Fibroblast of skin of scalp (primary cell): ENCODE measurements around the gene OCLN.
"Not testable (repeated sequence)": the region's sequence is repeated elsewhere in the genome, so short reads cannot be mapped to it uniquely, and the experiment has no call there.

Experiments used
- DNase-seq: peaks from one replicate; pipeline ENCODE4 v3.0.0-alpha.2; 2013

The OCLN gene

DNA sequence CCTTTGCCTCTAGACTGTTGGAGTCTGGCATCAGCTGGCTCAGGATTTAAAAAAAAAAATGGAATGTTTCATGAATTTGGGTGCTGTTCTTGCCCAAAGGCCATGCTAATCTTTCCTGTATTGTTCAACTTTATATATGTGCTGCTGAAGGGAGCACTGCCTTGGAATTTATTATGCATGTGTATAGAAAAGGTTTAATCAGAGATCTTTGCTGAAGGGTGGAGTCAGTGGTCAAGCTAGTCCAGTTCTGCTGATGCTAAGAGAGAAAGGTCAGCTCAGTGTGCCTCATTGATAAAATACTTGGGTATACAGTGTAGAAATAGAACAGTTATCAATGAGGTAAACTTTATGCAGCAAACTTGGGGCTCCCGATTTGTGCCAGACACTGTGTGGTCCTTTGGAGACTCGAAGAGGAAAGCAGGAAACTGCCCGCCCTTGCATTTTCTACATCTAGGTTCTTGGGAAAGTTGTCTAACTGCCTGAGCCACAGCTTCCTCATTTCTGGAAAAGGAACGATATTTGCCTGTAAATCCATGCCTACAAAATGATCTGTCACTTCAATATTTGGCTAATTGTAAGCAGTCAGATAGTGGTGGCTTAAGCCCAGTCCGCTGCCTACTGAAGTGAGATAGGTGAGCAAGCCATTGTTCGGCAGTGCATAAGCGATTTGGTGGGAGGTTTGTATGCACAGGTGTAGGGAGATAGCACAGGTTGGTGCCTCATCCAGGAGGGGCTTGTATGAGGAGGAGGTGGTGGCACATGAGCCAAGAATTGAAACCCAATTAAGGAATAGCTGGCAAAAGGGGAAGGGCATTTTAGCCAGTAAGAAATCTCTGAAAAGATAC is 38.2 kb downstream of the OCLN start:
- no peak for DNase-seq

DNA sequence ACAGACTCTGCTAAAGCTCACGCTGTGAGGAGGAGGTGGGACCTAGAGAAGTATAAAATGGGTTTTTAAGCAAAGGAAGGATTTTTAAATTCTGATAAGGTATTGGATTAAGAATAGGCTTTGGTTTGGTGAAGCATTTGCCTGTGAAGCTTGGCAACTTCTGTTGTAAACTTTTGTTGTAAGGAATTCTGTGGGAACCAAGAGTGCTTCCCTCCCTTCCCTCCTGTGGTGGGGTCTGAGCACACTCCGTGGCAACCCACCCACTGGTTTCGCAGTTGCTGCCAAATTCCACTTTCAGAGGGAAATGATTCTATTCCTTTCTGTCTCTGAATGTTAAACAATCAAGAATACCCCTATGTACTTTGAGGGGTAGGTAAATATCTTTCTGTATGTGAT is 38.8 kb downstream of the OCLN start:
- DNase-seq, result no peak

DNA sequence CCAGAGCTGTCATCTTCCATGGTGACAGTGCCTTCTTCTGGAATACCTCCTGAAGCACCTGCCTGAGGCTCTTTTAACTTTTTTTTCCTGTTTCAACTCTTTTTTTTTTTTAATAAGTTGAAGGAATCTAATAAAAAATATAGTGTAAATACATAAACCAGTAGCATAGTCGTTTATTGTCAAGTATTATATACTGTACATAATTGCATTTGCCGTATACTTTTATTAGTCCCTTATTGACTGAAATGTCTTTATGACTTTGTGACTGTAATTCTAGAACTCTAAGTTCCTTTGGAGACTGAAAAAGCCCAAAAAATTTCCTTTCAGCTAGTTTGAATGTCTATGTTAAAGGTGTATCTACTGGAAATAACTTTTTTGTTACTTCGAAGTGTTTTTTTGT is 45.3 kb downstream of the OCLN start:
- not testable (repeated sequence) for DNase-seq

DNA sequence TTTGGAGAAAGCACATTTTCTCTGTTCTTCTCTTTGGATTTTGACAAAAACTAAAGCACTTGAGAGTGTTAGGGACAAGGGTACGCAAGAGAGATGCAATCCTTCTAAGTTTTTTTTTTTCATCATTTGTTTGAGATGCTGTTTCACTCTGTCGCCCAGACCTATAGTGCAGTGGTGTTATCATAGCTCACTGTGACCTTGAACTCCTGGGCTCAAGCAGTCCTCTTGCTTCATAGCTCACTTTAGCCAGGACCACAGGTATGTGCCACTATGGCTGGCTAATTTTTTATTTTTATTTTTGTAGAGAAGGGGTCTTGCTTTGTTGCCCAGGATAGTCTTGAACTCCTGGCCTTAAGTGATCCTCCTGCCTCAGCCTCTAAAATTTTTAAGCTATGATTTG is 46.1 kb downstream of the OCLN start:
- not testable (repeated sequence) for DNase-seq

DNA sequence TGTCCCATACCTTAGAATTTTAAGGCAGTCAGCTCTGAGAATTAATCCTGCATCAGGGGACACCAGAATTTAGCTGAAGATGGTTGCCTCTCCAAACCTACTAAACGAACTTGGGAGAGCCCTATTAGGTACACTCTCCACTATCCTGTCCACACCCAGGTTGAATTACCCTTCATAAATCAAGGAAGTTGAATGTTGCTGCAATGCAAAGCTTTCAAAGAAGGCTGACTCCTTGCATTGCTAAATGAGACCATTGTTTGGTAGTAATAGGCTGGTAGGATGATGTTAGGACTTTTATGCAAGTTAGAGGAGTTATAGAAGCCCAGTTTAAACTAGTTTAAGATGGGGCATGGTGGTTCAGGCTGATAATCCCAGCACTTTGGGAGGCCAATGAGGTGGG is 48.8 kb downstream of the OCLN start:
- DNase-seq, result not testable (repeated sequence)

DNA sequence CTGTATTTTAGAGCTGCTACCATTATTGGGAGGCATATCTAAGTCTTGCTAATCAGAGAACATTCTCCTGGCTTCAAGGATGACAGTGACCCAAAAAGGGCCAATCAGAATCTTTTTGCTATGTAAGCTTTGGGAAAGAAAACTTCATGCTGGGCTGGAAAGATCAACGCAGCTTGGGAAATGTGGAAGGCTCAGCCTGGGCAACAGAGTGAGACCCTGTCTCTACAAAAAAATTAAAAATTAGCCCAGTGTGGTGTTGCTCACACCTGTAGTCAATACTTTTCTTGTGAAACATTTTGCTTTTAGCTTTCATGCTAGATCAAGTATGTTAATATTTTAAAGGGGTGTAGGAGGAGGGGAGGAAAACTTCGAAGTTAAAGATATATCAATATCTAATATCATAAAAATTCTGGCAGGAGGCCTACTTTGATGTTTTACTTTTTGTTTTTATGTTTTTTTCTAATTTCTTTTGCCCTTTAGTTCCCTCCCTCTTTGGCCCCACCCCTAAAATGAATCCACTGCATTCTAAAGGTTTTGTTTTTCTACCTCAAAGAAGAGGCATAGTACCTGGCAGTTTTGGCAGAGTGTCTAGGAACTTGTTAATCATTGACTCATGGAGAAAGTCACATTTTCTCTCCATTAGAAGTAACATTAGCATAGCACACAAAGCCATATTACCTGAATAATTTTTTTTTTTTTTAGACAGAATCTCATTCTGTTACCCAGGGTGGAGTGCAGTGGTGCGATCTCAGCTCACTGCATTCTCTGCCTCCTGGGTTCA is 50.4 kb downstream of the OCLN start:
- not testable (repeated sequence) for DNase-seq

DNA sequence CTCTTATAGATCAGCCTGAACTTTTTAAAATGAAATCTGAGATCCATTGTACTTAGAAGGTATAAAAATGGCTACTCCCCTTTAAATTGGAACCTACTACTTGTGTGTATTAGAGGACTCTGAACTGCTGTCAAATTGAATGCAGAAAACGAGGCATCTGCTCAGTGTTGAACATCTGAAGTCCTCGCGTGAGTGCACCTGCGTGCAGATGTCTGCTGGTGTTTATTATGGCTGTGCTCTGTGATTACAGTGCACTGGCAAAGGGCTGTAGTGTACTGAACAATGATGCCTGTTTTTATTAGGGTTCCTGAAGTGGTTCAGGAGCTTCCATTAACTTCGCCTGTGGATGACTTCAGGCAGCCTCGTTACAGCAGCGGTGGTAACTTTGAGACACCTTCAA is 52.0 kb downstream of the OCLN start:
- not testable (repeated sequence) for DNase-seq

DNA sequence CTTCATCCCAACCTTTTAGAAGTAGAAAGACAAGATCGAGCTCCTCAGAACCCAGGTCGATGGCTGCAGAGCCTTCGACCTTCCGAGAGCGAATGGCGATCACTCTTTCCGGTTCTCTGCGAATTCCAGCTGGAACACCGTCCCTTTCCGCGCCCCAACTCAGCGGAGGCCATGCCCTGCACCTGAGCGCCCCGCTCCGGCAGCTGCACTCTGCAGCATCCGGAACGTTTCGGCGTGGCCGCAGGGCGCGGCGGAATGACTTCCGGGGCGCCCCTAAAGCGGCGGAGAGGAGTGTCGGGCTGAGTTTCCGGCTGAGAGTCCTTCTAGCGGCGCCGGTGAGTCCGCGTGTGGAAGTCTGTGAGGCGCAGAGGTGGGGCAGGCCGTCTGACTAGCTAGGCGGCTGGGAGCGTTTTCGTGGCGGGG is 67.3 kb downstream of the OCLN start, which contains the start of gene GTF2H2C:
TSS of gene GTF2H2C (plus strand) at position 284 of the 423 bp plus-strand sequence. CDS start 4,942 bp downstream, outside the sequence.
- peak; percentile 71 for DNase-seq

DNA sequence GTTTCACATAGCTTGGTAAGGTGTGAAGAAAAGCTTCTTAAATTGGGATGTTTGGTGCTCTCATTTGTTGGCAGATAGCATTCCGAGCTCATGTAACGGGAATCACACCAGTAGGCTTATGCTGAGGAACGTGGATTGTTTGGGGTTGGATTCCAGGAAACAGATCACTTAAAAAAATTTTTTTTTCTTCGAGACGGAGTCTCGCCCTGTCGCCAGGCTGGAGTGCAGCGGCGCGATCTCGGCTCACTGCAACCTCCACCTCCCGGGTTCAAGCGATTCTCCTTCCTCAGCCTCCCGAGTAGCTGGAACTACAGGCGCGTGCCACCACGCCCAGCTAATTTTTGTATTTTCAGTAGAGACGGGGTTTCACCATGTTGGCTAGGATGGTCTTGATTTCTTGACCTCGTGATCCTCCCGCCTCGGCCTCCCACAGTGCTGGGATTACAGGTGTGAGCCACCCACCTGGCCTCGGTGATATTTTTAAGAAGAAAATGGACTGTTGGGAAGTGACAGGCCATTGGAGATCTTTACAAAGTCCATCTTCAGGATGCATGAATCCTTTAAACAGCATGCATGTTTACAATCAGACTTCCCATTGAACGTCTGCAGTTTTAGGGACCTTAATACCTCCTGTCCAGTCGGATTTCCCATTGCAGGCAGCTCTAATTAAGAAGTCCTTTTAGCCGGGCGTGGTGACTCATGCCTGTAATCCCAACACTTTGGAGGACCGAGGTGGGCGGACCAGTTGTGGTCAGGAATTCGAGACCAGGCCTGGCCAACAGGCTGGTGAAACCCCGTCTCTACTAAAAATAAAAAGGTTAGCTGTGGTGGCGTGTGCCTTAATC is 68.2 kb downstream of the OCLN start:
- DNase-seq, result not testable (repeated sequence)

DNA sequence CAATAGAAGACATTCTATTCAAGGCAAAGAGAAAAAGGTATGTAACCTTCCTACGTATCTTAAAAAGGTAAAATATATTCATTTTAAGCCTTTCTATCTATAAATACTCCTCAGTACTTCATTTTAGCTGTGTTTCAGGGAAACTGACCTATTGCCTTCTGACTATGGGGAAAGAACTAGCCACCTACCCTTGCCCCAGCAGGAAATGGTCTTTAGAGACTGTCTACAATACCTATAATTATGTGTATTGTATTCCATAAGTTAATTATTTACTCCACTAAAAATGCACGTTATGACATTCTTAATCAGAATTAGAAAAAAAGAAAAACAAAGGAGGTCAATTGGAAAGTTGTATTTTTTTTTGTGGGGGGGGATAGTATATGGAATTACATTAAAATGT is 73.6 kb downstream of the OCLN start:
- DNase-seq, result not testable (repeated sequence)

DNA sequence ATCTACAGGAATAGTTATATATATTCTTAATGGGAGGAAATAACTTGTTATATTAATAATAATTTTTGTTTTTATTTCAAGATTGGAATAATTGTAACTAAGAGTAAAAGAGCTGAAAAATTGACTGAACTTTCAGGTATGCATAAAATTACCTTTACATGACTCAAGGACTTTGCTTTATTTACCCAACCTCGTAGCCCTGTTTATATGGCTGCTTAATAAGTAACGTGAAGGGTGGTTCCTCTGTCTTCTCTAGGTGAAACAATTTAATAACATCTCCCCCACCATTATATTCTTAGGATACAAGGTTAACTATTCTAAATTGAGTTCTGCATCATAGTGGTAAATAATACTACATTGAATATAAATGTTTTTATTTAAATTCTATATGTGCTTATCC is 75.5 kb downstream of the OCLN start:
- not testable (repeated sequence) for DNase-seq

DNA sequence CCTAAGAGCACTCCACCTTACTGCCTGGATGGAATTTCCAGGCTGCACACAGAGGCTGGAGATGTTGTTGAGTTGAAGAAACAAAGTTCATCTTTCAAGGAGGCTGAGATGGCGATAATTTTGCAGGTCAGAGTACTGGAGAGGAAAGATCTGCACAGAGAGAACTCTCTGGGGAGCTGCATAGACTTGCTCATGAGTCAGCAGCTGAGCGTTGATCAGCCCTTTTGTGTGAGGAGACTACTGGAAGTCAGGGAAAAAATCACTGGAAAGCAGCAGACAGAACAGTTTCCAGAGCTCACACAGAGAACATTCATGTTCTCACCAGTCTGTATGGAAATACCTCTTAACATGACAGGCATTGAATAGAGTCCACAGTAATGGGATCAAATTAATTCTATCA is 90.8 kb downstream of the OCLN start:
- not testable (repeated sequence) for DNase-seq

DNA sequence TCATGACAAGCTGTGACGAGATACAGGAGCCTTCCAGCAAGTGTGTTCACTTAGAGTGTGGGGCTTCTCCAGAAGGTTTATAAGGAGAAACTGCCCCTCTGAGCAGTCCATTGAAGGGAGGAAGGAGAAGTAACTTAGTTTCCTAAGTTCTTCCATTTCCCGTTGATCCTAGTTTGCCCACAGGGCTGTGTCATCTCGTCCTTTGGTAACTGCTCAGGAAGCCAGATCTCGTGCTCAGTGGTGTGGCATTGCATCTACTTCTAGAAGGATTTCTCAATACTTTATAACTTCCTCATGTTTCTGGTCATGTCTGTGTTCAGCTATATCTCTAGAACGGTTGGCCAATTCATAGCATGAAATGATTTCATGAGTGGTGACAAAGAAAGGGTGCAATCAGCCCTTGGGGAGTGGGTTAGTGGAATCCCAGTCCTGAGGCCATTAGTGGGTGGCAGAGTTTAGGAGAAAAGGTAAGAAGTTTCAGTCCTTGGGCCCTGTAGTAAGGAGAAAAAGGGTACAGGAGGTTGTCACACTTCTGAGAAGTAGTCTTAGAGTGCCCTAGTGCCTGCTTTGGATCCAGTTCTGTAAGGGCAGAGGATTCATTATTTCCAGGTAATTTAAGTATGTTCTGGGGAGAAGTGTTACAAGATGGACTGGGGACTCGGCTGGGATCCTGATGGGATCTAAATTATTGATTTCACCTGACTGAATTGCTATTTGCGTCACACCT is 103.7 kb downstream of the OCLN start:
- DNase-seq, result not testable (repeated sequence)

DNA sequence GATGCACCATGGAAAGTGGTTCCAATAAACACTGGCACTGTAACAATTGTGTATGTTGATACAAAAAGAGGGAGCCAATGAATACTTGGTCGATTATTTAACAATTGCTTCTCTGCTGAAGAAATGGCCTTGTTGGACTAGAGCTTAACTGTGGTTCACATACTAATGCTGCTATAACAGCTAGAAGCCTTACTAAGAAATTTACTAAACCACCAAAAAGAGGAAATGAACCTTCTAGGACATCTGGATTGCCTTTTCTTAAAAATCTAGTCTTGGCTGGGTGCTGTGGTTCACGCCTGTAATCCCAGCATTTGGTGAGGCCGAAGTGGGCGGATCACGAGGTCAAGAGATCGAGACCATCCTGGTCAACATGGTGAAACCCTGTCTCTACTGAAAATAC is 109.4 kb downstream of the OCLN start:
- not testable (repeated sequence) for DNase-seq

DNA sequence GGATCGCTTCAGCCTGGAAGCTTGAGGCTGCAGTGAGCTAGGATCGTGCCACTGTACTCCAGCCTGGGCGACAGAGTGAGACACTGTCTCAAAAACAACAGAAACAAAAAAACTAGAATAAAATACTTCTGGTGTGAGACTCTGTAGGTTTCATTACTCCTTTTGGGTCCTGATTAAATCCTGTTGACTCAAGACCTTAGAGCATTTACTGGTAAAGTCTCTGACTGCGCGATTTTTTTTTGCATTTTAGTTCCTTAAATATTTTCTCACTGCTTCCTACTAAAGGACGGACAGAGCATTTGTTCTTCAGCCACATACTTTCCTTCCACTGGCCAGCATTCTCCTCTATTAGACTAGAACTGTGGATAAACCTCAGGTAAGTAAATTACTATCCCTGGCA is 114.2 kb downstream of the OCLN start:
- DNase-seq, result not testable (repeated sequence)
